ENCODE results near the gene EVC2.

Gene EVC2

GRCh38 chr4:5554376-5554775 lies 154.0 kb downstream of the EVC2 start:
- no peak for DNase-seq

DNA sequence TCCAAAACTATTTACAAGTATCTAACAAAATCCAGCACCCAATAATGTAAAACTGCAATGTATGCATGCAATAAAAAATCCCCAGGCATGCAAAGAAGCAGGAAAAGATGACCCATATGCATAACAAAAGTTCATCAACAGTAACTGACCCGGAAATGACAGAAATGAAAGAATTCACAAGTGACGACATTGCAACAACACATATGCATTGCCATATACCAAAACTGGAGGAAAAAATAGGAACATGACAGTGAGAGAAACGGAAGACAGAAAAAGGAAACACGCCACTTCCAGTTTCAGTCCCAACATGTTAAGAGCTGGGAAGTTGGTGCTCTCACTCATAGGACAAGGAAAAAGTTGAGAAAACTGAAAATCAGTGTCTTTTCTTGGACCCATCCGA lies 154.6 kb downstream of the EVC2 start:
- no peak for DNase-seq

- no peak for DNase-seq
Observed at GRCh38 chr4:5552451-5552850, 155.9 kb downstream of the EVC2 start.

- DNase-seq: no peak
Observed at GRCh38 chr4:5547651-5548249, 160.6 kb downstream of the EVC2 start.

- no peak for DNase-seq
Observed at GRCh38 chr4:5545271-5545670, 163.1 kb downstream of the EVC2 start.

GRCh38 chr4:5544762-5545161 lies 163.6 kb downstream of the EVC2 start:
- DNase-seq: no peak

GRCh38 chr4:5543681-5544080 lies 164.7 kb downstream of the EVC2 start:
- DNase-seq: no peak

GRCh38 chr4:5541169-5541568 lies 167.2 kb downstream of the EVC2 start:
- no peak for DNase-seq

DNA sequence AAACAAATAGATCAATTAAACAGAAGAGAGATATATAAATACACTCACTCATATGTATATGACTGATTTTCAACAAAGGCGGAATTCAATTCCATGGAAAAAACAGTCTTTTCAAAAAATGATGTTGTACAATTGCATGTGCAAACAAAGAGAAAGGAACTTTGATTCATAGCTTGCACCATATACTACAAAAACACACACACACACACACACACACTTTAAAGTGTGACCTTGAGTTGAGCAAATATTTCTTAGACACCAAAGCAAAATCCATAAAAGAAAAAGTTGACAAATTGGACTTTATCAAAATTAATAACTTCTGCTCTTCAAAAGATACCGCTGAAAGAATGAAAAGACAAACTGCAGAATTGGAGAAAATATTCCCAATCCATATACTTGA lies 168.8 kb downstream of the EVC2 start:
- no peak for DNase-seq

- DNase-seq: no peak
Observed at GRCh38 chr4:5532100-5532499, 176.3 kb downstream of the EVC2 start.

GRCh38 chr4:5528031-5528436 lies 180.3 kb downstream of the EVC2 start:
- DNase-seq: no peak

DNA sequence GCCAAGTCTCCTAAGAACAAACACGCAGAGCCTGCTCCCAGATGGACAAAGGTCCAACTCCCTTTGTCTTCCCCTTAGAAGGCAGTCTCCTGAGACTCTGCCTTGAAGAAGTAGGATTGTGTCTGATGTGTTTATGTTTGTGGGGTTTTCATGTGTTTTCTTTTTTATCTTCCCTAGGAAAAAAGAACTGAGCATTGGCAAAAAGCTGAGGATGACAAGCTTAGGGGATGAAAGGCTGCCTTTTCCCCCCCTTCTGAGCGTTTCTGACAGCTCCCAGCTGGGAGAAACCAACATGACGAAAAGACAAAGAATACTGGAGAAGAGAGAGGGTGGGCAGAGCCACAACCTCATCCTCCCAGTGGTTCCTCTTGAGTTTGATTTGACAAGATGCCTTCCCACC lies 181.1 kb downstream of the EVC2 start:
- no peak for DNase-seq

DNA sequence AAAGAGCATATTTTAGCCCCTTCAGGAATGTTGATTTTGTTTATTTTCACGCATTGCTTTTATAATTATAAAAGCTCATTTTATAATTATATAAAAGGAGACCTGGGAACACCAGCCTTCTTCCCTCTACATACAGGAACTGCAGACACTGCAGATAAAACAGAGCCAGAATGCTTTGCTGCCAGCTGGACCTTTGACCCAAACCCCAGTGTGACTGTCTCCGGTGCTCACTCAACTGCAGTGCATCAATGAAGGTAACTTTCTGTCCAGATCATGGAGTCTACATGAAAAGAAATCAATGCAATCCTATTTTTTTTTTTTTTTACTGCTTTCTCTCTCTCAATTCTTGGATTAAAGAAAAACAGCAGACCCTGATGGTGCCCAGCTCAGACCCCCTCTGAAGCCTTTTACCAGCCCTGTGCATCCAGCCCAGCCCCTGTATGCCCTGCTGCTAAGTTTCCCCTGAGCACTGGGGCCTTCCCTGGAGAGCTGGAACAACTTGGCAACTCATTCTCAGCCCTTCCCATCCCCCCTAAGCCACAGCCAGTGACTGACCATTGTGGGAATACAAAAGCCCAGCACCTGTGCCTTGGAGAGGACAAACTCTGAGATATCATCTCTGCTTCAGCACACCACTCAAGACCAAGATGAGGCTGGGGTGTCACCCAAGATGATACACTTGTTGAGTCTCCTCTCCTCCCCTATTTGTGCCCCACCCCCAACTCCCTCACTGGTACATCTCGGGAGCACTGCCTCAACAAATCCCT lies 182.1 kb downstream of the EVC2 start:
- no peak for DNase-seq

DNA sequence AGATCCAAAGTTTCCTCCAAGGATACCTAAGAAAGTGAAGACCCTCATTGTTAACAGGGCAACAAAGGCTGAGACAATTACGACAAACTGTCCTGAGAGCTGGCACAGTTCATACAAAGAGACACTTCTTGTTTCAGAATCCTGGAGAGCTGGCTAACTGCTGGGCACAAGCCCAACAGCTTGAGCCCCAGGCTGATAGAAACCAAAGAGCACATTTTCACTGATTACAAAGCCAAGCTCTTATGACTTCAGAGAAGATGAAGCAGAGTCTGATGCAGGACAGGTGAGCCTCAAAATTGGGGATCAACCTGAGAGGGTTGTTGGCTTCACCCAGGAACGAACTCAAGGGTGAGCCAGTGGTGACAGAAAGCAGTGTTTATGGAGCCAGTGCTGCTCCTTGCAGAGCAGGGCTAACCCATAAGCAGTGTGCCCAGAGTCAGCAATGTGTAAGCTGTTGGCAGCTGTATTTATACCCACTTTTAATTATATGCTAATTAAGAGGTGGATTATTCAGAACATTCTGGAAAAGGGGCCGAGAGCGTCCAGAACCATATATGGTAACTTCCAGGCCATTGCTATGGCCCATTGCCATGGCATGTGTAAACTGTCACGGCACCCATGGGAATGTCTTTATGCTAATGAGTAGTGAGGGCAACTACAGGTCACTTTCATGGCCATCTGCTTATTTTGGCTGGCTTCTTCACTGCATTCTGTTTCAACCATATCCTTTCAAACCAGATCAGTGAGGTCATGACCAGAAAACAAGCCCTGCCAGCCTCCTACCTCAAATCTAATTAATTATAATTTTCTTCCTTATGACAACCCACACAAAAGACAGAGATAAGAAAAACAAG lies 183.7 kb downstream of the EVC2 start:
- DNase-seq: no peak

DNA sequence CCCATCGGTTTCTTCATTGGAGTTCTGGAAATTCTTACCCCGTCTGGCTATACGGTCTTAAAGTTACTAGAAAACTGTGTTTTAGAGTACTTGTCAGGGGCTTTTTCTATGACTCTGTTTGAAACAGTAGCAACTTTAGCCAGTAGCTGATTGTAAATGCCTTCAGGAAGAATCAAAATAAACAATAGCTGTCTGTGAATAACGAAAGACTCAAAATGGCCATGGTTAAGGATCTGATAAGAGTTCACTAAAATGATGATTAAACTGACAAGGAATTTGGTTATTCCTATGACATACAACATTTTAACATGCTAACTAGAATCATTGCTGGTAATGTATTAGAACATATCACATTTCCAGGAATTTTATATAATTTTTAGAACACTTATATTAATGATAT lies 191.0 kb downstream of the EVC2 start:
- no peak for DNase-seq

DNA sequence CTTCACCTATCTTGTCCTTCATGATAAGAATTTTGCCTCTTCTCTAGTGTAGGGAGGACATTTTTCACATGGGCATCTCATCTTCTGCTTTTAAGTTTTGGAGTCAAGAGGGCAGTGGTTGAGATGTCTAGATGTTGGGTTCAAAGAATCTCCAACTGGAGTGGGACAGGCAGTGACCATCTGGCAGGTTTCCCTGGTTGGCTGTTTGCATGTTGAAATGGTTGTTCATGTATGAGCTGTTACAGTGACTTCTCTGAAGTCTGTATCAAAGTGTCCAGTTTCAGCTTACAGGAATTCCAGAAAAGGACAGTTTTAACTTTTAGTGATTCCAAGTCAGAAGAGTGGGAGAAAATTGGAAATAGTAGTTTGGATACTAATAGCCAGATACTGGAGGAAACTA lies 192.7 kb downstream of the EVC2 start:
- DNase-seq: no peak

All from GDM1 (cell line).